Measurements from ENCODE around the gene CEP41.

GRCh38 chr7:130380861-130381455 lies 59.9 kb downstream of the CEP41 start:
- TF ChIP-seq GATA2 (IDR thresholded peaks at IDR 0.05; ENCODE audit: low read depth, low read length): no peak
- no peak for TF ChIP-seq GATA3 (IDR thresholded peaks at IDR 0.05; ENCODE audit: low read depth, low read length)
